Right lobe of liver (tissue), 6 donors: ENCODE data around the gene BBX. TPM values are rescaled to one million over a fixed set of nuclear protein-coding genes. Genes with fewer than 3 reads are reported as not detected.

ENCODE experiments used
- ATAC-seq, 4 donors: fragments of 200-7000 bp; cut with Tn5 transposase; one replicate each; pipeline ENCODE4 v1.9.1; 2020; ENCODE audit warnings: mild to moderate bottlenecking in 4 of 4, moderate library complexity in 4 of 4
- DNase-seq, 3 donors: peaks; one replicate each; pipeline ENCODE4 v3.0.0-alpha.2; 2020
- H3K27ac ChIP-seq, 3 donors: fragments of 200-600 bp; one replicate each; pipeline ENCODE4 v1.8.0; 2022
- H3K27me3 ChIP-seq, 2 donors: fragments of 200-600 bp; one replicate each; pipeline ENCODE4 v1.8.0; 2022
- H3K36me3 ChIP-seq, 4 donors: fragments of 200-600 bp; sonication (generic) in 1 of 4; one replicate each; pipeline versions ENCODE4 v1.5.1 to v1.8.0; 2017 to 2022; ENCODE audit warnings: control low read depth in 1 of 4
- H3K4me1 ChIP-seq, 4 donors: fragments of 200-600 bp; sonication (generic) in 1 of 4; one replicate each; pipeline versions ENCODE4 v1.5.1 to v1.8.0; 2017 to 2022; ENCODE audit warnings: control low read depth in 1 of 4
- H3K4me3 ChIP-seq, 3 donors: fragments of 200-600 bp; one replicate each; pipeline ENCODE4 v1.8.0; 2022
- H3K9me3 ChIP-seq, 4 donors: fragments of 200-600 bp; sonication (generic) in 1 of 4; one replicate each; pipeline versions ENCODE4 v1.5.1 to v1.8.0; 2017 to 2022; ENCODE audit warnings: control low read depth in 1 of 4
- CTCF ChIP-seq, 4 donors: fragments of 200-600 bp in 3 of 4; fragments of 450-650 bp in 1 of 4; IDR thresholded peaks; one replicate each; pipeline versions ENCODE4 v1.5.1 to v1.8.0; 2016 to 2022; ENCODE audit warnings: antibody characterized with exemption in 4 of 4, mild to moderate bottlenecking in 2 of 4
- POLR2A ChIP-seq: fragments of 450-650 bp; IDR thresholded peaks from one replicate; pipeline ENCODE4 v1.6.1; 2017; ENCODE audit warnings: antibody characterized with exemption, mild to moderate bottlenecking
- WGBS: methylation state at CpG from one replicate; pipeline ENCODE4 v1.1.6; 2018; ENCODE audit warnings: low coverage, low lambda C conversion rate; ENCODE audit not compliant: insufficient coverage; ENCODE audit errors: missing lambda C conversion rate; 5-methylcytosine and 5-hydroxymethylcytosine counted together
- intact Hi-C, 2 donors: fragments of 100-400 bp; cut with DNase I; formaldehyde crosslinking; loops; one replicate each; pipeline versions ENCODE4 v1.11.2 to v1.14.1; 2022
- total RNA-seq, 6 experiments: library from RNA; depleted of rRNA in 2 of 6; stranded (reverse); fragments of >200 nt in 2 of 6; fragmentation: NEBNext Ultra II Directional in 3 of 6; extraction: Animal tissue kit (Norgen Biotek cat#: 25700) in 3 of 6; gene quantifications; one replicate each; pipeline versions ENCODE4 v1.1.0 to v1.2.4, GENCODE V29; 2016 to 2023
- donor health status: DM: no; HTN: yes; CAD: no.
- donor health status: DM: no; HTN: no; CAD: no.
- donor health status: DM: no; HTN: no; CAD: no.
- donor health status: DM: no; HTN: yes; CAD: no.
- donor health status: DM: no; HTN: yes; CAD: no.

The BBX gene
- total RNA-seq, 6 experiments from 2014 or later = 15.0 to 22.4 (median 19.1) TPM

GRCh38 chr3:107684431-107684925, 161.7 kb downstream of the BBX start:
- H3K27me3 ChIP-seq = no peaks in the 10 kb centered on the region
- H3K9me3 ChIP-seq = no peaks in the 10 kb centered on the region
- H3K4me1 ChIP-seq = peaks cover 0 to 4% (median 0%) of the 10 kb centered on the region in 4 donors
- no peak overlapping the region for H3K4me3 ChIP-seq
- DNase-seq (no peak), ATAC-seq (no peak)
- H3K27ac ChIP-seq = no peak overlapping the region
- WGBS = 52% methylated on average over 5 of the region's 5 CpGs
- intact Hi-C loops = no loop called here
- no peaks in the 10 kb centered on the region for H3K36me3 ChIP-seq
- TF ChIP-seq POLR2A (no peak), CTCF (IDR thresholded peaks at IDR 0.05) (no peak)

GRCh38 chr3:107685383-107685782, 162.6 kb downstream of the BBX start:
- H3K4me3 ChIP-seq = no peak overlapping the region
- no peaks in the 10 kb centered on the region for H3K36me3 ChIP-seq
- WGBS = 96% methylated on average over 2 of the region's 2 CpGs
- no peak for DNase-seq
- intact Hi-C loops = no loop called here
- H3K27ac ChIP-seq = no peak overlapping the region
- H3K9me3 ChIP-seq = no peaks in the 10 kb centered on the region
- H3K27me3 ChIP-seq = no peaks in the 10 kb centered on the region
- peaks cover 0 to 5% (median 0%) of the 10 kb centered on the region in 4 donors for H3K4me1 ChIP-seq
- no peak for TF ChIP-seq POLR2A
- no peak for TF ChIP-seq CTCF (IDR thresholded peaks at IDR 0.05)
- ATAC-seq = no peak

GRCh38 chr3:107687056-107687581, 164.4 kb downstream of the BBX start:
- ATAC-seq (no peak), DNase-seq (no peak)
- Histone ChIP-seq H3K27ac (no peak overlapping the region), H3K27me3 (no peaks in the 10 kb centered on the region), H3K4me3 (no peak overlapping the region), H3K4me1 (peaks cover 0 to 5% (median 0%) of the 10 kb centered on the region in 4 donors), H3K36me3 (no peaks in the 10 kb centered on the region), H3K9me3 (no peaks in the 10 kb centered on the region)
- no peak for TF ChIP-seq POLR2A
- no peak for TF ChIP-seq CTCF (IDR thresholded peaks at IDR 0.05)
- WGBS = 92% methylated on average over 5 of the region's 5 CpGs
- intact Hi-C loops = no loop called here

GRCh38 chr3:107689355-107689754, 166.6 kb downstream of the BBX start:
- Histone ChIP-seq H3K27me3 (no peaks in the 10 kb centered on the region), H3K4me3 (no peak overlapping the region), H3K9me3 (no peaks in the 10 kb centered on the region), H3K4me1 (peaks cover 0 to 5% (median 0%) of the 10 kb centered on the region in 4 donors), H3K36me3 (no peaks in the 10 kb centered on the region), H3K27ac (no peak overlapping the region)
- intact Hi-C loops = no loop called here
- ATAC-seq (no peak), DNase-seq (no peak)
- TF ChIP-seq CTCF (IDR thresholded peaks at IDR 0.05) (no peak), POLR2A (no peak)
- WGBS = 53% methylated on average over 6 of the region's 6 CpGs
